ENCODE measurements around the gene GDPD3.
A peak's percentile ranks its signal among the peaks of the same experiment; 100 is the strongest.

GDPD3 gene

GRCh38 chr16:30095166-30096078, 17.9 kb downstream of the GDPD3 start:
- DNase-seq (ENCODE audit: low spot score) = no peak

DNA sequence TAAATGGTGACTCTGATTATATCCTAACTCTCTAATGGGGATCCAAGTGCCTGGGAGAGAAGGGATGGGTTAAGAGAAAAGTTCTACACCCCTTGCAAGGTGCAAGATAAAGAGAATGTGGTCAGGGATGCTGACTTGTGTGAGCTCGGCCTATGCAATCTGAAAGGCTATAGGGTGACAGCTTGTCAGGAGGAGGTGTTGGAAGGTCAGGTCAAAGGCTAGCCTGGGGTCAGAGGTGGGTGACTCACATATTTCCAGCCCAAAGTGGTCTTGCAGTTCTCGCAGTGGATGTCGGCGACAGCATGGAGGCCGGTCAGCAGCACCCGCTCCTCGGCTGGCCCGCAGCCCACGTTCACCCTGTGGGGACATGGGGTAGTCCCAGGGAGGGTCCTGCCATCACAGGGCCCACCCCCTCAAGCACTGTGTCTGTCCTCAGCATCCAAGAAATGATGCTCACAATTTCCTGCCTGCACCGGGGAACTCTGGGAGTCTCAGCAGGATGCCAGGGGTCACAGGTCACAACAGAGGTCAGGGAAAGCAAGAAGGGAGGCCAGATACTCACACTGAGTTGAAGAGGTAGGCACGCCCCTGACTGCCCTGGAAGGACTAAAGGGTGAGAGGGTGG, 18.7 kb downstream of the GDPD3 start:
- no peak for DNase-seq (ENCODE audit: low spot score)

- DNase-seq (ENCODE audit: low spot score) = peak; percentile 59
These were observed 20.8 kb downstream of the GDPD3 start for GRCh38 chr16:30092373-30093010.

GRCh38 chr16:30091474-30092372, 21.6 kb downstream of the GDPD3 start, which contains the start of gene TBX6:
TSS of gene TBX6 (minus strand) at chr16:30091924. CDS start at chr16:30091193, 731 bp downstream.
- peak; percentile 93 for DNase-seq (ENCODE audit: low spot score)

GRCh38 chr16:30090610-30091331, 22.6 kb downstream of the GDPD3 start:
- DNase-seq (ENCODE audit: low spot score) = no peak

DNA sequence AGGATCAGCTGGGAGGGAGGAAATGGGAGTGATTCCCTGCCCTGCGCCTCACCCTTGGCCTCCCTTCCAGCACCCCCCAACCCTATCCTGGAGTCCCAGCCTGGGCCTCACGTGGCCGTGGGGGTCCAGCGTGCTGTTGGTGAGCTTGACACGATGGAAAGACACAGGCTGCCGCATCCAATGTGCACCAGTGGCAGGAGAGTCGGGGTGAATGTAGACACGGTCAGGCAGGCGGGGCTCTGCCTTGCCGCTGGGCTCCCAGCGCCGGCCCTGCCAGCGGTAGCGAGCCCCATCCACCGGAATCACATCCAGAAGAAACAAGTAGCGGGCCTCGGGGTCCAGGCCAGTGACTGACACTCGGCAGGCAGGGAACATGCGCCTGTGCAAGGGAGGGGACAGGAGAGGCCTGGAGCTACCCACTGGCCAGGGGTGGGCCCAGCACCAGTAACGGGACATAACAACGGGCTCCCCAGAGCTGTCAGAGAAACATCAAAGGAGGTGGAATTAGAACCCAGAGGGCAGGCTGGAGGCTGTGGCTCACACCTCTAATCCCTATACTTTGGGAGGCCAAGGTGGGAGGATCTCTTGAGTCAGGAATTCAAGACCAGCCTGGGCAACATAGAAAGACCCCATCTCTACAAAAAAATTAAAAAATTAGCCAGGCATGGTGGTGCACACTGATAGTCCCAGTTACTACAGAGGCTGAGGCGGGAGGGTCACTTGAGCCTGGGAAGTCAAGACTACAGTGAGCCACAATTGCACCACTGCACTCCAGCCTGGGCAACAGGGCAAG, 24.3 kb downstream of the GDPD3 start:
- no peak for DNase-seq (ENCODE audit: low spot score)

DNA sequence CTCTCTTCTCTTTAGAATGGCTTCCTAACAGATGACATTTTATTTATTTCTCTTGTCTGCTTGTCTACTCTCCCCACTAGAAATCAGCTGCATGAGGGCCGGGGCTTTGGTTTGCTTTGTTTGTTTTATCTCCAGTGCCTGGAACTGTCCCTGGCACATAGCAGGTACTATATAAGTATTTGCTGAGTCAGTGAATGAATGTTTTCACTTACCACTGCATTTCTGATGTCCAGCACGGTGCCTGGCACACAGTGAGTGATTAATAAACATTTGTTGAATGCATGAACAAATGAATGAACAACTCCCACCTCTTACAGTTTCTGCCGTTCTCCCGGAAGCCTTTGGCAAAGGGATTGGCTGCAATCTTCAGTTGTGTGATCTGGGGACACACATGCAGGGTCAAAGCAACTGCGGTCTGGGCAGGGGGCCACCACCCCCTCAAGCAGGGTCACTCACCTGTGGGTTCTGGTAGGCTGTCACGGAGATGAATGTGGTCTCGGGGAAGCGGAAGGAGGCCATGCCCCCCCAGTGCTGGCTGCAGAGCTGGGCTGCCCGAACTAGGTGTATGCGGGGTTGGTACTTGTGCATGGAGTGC, 25.0 kb downstream of the GDPD3 start:
- DNase-seq (ENCODE audit: low spot score) = no peak

GRCh38 chr16:30087181-30087898, 26.0 kb downstream of the GDPD3 start:
- DNase-seq (ENCODE audit: low spot score) = peak; percentile 12

- no peak for DNase-seq (ENCODE audit: low spot score)
These were observed 26.8 kb downstream of the GDPD3 start for GRCh38 chr16:30086291-30087140.

DNA sequence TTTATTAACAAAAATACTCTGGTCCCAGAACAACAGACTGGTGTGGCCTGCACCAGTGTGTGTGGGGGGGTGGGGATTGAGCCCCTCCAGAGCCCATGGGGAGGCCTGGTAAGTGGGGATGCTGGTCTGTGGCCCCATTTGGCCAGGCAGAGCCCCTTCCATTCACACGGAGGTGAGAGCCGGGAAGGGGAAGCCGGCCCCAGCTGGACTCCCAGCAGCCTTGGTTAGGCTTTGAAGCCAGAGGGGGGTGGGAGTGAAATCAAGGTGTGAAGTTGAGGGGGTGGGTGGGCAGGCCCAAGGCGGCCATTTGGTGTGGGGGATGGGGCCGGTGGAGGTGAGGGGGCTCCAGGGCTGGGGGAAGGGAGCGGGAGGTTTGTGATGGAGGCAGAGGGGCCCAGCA, 27.5 kb downstream of the GDPD3 start:
- DNase-seq (ENCODE audit: low spot score) = no peak

- no peak for DNase-seq (ENCODE audit: low spot score)
These were observed 28.1 kb downstream of the GDPD3 start for GRCh38 chr16:30085247-30085646.

GRCh38 chr16:30084816-30085159, 28.5 kb downstream of the GDPD3 start:
- DNase-seq (ENCODE audit: low spot score) = no peak

- DNase-seq (ENCODE audit: low spot score) = no peak
These were observed 29.1 kb downstream of the GDPD3 start for GRCh38 chr16:30084096-30084815.

DNA sequence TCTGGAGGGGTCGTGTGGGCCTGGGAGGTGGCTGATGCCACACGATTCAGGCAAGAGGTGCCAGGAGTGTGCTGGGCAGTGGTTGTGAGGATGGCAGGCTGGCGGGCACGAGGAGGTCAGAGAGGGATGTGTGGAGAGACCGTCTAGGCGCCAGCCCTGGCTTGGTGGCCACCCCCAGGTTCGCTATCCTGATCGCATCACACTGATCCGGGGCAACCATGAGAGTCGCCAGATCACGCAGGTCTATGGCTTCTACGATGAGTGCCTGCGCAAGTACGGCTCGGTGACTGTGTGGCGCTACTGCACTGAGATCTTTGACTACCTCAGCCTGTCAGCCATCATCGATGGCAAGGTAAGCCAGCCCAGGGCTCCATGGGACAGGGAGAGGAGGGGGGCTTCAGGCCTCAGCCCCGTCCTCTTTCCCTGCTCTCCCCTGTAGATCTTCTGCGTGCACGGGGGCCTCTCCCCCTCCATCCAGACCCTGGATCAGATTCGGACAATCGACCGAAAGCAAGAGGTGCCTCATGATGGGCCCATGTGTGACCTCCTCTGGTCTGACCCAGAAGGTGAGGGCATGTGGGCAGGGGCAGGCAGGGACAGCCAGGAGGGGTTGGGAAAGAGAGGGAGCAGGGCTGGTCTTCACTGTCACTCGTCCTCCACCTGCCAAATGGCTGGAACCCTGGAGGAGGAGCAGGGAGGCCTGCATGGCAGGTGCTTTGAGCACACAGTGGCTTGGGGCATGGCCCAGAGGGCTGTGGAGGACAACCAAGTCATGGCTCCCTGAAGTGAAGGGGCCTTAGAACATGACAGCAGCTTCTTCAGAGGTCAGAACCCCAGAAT, 29.9 kb downstream of the GDPD3 start:
- no peak for DNase-seq (ENCODE audit: low spot score)

DNA sequence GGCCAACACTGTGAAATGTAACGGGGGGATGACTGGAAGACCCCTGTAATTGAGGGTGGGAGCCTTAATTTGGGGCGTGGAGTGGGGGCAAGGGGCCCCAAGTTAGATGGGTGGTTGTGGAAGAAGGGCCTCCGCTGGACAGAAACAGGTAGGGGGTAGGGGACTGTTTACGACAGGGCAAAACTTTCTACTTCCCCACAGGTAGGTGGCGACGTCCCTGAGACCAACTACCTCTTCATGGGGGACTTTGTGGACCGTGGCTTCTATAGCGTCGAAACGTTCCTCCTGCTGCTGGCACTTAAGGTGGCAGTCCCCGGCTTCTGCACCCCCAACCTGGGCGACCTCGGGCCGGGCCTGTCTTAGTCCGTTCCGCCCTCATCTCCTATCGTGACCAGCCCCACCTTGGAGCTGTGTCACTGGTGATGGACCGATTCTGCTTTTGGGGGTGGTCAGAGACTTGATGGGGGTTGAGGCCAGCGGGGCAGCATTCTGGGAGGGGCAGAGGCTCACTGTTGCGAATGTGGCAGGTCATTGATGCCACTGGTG, 30.7 kb downstream of the GDPD3 start:
- DNase-seq (ENCODE audit: low spot score) = no peak

DNA sequence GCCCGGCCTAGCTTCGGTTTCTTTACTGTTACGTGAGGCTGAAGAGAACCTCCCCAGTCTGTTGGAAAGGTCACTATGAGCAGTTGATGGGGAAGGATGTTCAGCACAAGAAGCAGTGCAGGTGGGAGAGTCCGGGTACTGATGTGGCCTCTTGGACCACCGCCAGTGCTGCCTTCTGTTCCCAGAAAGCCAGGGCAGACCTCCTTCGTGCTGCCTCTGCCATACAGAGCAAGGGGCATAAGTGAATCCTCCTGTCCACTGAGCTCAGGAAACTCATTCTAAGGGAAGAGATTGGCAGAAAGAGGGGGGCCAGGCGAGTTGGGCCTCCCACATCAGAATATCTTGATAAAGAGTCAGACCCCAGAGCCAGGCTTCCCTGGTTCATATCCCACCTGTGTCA, 33.9 kb downstream of the GDPD3 start:
- DNase-seq (ENCODE audit: low spot score) = no peak
